ENCODE results near the gene TGM3.

Gene TGM3

GRCh38 chr20:2336471-2336870 is 40.7 kb downstream of the TGM3 start:
- no peak for DNase-seq (ENCODE audit: low read depth, low spot score)

GRCh38 chr20:2337142-2337541 is 41.3 kb downstream of the TGM3 start:
- DNase-seq (ENCODE audit: low read depth, low spot score) = no peak

- no peak for DNase-seq (ENCODE audit: low read depth, low spot score)
These were observed 42.7 kb downstream of the TGM3 start for GRCh38 chr20:2338411-2339066.

- DNase-seq (ENCODE audit: low read depth, low spot score) = no peak
These were observed 44.3 kb downstream of the TGM3 start for GRCh38 chr20:2340136-2340535.

GRCh38 chr20:2340823-2341222 is 45.0 kb downstream of the TGM3 start:
- DNase-seq (ENCODE audit: low read depth, low spot score) = no peak

- no peak for DNase-seq (ENCODE audit: low read depth, low spot score)
These were observed 45.5 kb downstream of the TGM3 start for GRCh38 chr20:2341336-2341735.

GRCh38 chr20:2342243-2342642 is 46.4 kb downstream of the TGM3 start:
- DNase-seq (ENCODE audit: low read depth, low spot score) = no peak

GRCh38 chr20:2346188-2346587 is 50.4 kb downstream of the TGM3 start:
- DNase-seq (ENCODE audit: low read depth, low spot score) = no peak

GRCh38 chr20:2348336-2348735 is 52.5 kb downstream of the TGM3 start:
- no peak for DNase-seq (ENCODE audit: low read depth, low spot score)

GRCh38 chr20:2349801-2350200 is 54.0 kb downstream of the TGM3 start:
- DNase-seq (ENCODE audit: low read depth, low spot score) = no peak

- DNase-seq (ENCODE audit: low read depth, low spot score) = no peak
These were observed 54.8 kb downstream of the TGM3 start for GRCh38 chr20:2350606-2351005.

- DNase-seq (ENCODE audit: low read depth, low spot score) = no peak
These were observed 57.4 kb downstream of the TGM3 start for GRCh38 chr20:2353231-2353630.

GRCh38 chr20:2357114-2357513 is 61.3 kb downstream of the TGM3 start:
- no peak for DNase-seq (ENCODE audit: low read depth, low spot score)

GRCh38 chr20:2358006-2358405 is 62.2 kb downstream of the TGM3 start:
- no peak for DNase-seq (ENCODE audit: low read depth, low spot score)

- DNase-seq (ENCODE audit: low read depth, low spot score) = no peak
These were observed 65.3 kb downstream of the TGM3 start for GRCh38 chr20:2361035-2361593.

- DNase-seq (ENCODE audit: low read depth, low spot score) = no peak
These were observed 67.4 kb downstream of the TGM3 start for GRCh38 chr20:2363187-2363586.

- no peak for DNase-seq (ENCODE audit: low read depth, low spot score)
These were observed 67.8 kb downstream of the TGM3 start for GRCh38 chr20:2363587-2363986.

GRCh38 chr20:2364044-2364443 is 68.2 kb downstream of the TGM3 start:
- DNase-seq (ENCODE audit: low read depth, low spot score) = no peak

- no peak for DNase-seq (ENCODE audit: low read depth, low spot score)
These were observed 69.3 kb downstream of the TGM3 start for GRCh38 chr20:2365091-2365490.

- DNase-seq (ENCODE audit: low read depth, low spot score) = no peak
These were observed 69.9 kb downstream of the TGM3 start for GRCh38 chr20:2365666-2366065.

GRCh38 chr20:2368621-2369020 is 72.8 kb downstream of the TGM3 start:
- DNase-seq (ENCODE audit: low read depth, low spot score) = no peak

GRCh38 chr20:2373098-2373497 is 77.3 kb downstream of the TGM3 start:
- DNase-seq (ENCODE audit: low read depth, low spot score) = no peak

- DNase-seq (ENCODE audit: low read depth, low spot score) = no peak
These were observed 78.7 kb downstream of the TGM3 start for GRCh38 chr20:2374346-2375125.

Data from iPS DF 19.7 (cell line).